Stimulated activated CD8-positive, alpha-beta memory T cell treated with anti-CD3 and anti-CD28 coated beads, Interleukin-15, amount 100 ng/mL, for 4 hours (primary cell): ENCODE data around the gene GRAMD2B.
"Not testable (repeated sequence)": the region's sequence is repeated elsewhere in the genome, so short reads cannot be mapped to it uniquely, and the experiment has no call there.

Experiments
- DNase-seq, 2 donors: peaks; one replicate each; pipeline ENCODE4 v3.0.0-alpha.2; 2020; ENCODE audit warnings: low read depth in 2 of 2

Gene GRAMD2B, protein sequence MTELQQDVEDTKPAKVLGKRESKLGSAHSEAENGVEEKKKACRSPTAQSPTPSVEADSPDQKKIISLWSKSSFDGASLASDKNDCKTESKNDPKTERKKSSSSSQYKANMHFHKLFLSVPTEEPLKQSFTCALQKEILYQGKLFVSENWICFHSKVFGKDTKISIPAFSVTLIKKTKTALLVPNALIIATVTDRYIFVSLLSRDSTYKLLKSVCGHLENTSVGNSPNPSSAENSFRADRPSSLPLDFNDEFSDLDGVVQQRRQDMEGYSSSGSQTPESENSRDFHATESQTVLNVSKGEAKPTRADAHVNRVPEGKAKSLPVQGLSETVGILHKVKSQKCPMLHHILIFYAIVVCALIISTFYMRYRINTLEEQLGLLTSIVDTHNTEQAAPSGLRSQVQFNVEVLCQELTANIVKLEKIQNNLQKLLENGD

DNA sequence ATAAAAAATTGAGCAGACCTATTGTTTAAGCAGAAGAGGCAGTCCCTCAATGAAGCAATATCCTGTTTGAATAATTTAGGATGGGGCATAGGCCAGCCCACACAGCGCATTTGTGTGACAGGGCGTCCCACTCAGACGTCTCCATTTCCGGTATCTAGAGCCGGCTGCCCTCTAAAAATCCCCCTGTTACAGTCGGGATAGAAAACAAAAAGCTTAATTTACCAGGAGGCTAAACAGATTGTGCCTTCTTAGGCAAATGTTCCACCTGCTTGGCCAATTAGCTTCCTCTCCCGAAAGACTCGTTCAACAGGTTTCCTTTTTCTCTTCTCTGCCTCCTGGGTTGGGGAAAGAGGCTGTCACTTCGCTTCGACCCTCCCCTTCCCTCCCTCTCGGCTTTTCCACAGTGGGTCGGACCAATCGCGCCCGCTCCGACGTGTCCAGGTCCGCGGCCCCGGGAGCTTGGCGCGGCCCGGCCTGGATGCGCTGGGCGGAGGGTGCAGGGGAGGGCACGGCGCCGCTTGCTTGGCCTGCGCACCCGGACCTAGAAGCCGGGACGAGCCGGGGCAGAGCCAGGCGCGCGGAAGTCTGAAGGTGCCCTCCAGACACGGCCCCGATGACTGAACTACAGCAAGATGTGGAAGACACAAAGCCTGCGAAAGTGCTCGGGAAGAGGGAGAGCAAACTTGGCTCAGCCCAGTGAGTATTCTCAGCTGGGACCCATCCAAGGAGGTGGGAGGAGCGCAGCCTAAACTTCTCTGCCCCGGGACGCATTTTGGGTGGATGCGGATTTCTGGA is at the start of gene GRAMD2B:
Gene GRAMD2B (plus strand): TSS at position 416 of the 795 bp plus-strand sequence. CDS start 198 bp downstream, at position 614.
- peak; percentile 26 to 48 for DNase-seq

DNA sequence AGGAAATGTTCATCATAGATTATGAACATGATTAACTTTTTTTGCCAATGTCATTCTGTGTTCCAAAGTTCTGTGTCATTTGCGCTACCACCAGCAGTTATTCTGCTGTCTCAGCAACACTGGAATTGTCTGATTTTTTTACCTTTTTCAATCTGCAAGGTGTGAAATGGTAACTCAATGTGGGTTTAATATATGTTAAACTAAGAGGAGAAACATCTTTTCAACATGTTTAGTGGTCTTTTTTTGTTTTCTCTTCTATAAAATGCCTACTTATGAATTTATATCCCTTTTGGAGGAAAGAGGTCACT is 49.1 kb upstream of the GRAMD2B start:
- no peak for DNase-seq

DNA sequence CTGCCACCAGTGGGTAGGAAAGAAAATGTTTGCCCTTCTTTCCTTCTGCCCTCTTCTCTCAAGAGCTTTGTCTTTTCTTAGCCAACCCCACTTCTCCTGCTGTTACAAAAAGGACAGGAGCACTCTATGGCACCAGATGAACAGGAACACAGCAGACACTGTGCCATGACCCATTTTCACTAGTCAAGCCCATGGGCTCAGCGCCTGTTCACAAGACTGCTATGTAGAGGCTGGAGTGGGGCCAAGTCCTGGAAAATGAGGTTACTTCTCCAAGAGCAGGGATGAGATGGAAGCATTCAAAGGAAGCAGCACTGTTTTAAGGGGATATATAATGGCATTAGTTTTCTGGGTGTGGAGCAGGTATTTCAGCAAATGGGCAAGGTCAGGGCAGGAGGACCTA is 46.8 kb upstream of the GRAMD2B start:
- DNase-seq, result no peak

DNA sequence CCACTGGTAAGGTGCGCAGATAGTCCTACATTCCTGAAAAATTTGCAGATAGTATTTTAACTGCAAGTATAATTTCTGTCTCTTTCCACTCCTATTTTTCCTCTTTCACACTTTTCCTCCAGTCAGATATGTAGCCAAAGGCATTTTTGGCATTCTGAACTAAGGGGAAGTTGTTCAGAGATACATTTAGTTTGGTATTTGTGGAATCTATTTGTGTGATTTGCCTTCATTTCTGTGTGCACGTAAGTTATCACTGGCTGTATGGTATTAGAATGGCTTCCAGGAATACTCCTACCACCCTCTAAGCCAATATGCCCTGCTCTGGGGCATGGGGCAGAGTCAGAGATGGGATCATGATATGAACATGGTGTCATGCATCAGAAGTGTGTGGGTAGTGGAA is 45.8 kb upstream of the GRAMD2B start:
- DNase-seq, result no peak

DNA sequence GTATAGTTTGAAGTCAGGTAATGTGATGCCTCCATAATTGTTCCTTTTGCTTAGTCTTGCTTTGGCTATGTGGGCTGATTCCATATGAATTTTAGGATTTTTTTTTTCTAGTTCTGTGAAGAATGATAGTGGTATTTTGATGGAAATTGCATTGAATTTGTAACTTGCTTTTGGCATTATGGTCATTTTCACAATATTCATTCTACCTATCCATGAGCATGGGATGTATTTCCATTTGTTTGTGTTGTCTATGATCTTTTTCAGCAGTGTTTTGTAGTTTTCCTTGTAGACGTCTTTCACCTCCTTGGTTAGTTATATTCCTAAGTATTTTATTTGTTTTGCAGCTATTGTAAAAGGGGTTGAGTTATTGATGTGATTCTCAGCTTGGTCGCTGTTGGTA is 42.9 kb upstream of the GRAMD2B start:
- not testable (repeated sequence) for DNase-seq

DNA sequence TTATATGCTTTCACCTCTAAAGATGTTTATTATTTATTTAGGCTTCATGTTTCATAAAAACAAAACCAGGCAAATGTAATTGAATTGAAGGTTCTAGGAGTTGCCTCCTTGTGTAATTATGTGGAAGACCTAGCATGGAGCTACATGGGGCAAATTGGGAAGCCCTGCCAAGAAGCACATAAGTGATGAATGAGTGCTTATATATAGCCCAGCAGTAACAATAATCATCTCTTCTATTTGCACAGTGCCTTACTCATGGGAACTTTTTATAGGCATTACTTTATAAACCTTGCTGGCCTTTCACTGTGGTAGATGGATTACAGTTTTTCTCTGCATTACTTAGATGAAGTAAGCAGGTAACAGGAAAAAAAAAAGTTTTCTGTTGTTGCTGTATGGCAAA is 40.0 kb upstream of the GRAMD2B start:
- DNase-seq, result no peak

DNA sequence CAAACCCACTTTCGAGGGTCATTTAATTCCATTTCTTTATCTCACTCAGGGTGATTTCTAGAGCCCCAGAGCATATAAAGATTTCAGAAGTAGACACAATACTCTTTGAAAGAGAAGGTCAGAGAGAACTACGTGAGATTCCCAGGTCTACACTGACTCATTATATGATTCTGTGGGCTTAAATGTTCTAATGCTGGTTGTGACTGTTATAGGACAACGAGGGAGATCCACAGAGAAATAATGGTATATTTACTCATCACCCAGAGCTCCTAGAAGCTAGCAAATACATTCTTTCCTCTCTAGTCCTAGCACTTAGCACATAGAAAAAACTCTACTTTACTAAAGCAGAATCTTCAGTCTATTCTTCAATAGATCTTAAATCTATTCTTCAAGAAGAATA is 39.4 kb upstream of the GRAMD2B start:
- DNase-seq, result no peak

DNA sequence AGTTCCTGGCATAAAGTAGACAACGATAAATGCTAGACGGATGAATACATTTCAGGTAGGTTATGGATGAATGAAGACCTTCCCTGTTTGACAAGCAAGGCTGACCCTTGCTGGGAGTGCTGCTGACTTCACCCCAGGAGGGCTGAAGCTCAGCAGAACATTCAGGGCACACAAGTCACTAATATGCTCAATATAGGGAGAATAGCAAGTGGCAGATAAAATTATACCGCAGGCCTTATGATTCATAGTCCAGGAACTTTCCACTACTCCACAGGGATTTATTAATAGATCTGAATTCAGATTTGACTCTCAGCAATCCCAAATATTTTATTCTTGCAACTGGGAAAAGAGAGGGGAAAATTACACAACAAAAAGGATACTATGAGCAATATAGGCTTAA is 38.2 kb upstream of the GRAMD2B start:
- no peak for DNase-seq

DNA sequence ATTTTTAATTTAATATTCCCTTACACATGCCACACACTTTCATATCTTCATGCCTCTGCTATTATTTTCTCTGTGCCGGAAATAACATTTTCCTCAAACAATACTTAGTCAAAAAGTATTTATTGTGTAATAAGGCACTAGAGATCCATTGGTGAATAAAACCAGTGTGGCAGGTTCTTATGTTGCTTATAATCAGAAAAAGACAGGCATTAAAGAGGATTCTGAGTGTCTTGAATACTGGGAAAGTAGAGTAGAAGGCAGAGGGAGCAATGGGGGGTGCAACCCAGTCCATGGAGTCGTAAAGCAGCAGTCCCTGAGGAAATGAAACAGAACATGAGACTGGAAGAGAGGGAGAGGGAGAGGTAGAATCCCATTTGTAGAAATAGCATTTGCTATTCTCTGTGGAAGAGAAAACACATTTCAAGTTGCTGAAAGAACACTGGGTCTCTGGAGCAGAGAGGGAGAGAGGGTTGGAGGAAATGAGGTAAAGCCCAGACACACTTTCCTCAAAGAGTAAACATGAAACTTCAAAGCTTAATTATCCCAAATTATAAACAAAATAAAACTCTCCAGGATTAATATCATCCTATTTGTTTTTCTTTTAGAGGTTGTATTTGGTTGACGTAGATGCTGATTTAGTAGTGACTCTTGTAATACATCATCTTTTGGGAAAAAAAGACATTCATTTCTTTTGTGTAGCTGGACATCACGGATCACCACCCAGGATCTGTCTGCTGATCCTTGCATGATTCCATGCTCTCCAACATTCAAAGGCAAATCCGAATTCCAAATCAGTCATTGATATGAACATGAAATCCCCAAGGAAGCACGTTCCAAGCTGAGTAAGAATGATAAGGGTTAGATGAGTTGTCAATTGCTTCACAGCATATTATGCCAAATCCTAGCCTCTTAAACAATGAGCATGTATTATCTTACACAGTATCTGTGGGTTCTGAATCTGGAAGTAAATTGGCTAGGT is 37.4 kb upstream of the GRAMD2B start:
- no peak for DNase-seq

DNA sequence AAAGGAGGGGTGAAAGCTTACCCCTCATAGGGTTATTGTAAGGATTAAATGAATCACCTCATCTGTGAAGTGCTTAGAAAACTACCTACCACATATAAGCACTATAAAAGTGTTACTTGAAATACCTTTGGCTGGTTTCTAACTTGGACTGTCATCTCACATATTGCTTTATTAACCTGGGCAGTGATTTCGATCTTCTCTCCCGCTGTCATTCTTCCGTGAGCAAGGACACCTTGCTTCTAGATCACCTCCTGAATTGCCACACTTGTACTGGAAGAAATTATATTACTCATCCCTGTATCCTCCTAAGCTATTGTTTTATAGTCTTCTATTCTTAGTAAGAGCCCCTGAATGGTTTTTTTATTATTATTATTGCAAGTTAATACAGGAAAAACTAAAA is 34.0 kb upstream of the GRAMD2B start:
- DNase-seq, result no peak

DNA sequence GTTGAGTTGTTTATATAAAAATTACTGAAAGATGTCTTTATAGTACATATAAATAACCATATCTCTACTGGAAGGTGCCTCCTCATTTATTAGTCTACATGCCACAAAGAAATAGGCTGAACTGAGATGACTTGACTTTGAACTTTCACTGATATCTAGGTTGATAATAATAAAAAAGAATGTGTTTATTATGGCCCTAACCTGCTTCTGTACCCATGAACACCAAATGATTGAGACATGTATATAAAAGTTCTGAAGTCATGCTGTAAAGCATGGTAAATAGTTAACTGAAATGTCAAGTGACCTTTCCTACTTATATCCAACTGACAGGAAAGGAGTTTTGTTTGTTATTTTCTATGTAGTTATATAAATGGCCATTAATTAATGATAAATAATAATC is 33.2 kb upstream of the GRAMD2B start:
- no peak for DNase-seq

DNA sequence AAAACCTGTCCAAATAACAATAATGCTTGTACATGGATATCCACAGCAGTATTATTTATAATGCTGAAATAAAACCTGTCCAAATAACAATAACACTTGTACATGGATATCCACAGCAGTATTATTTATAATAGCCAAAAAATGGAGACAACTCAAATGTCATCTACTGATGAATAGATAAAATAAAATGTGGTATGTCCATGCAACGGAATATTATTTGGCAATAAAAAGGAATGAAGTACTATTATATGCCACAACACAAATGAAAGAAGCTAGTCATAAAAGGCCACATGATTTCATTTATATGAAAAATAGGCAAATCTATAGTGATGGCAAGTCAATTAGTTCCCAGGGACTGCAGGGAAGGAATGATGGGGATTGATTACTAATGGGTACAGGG is 31.8 kb upstream of the GRAMD2B start:
- DNase-seq, result no peak

DNA sequence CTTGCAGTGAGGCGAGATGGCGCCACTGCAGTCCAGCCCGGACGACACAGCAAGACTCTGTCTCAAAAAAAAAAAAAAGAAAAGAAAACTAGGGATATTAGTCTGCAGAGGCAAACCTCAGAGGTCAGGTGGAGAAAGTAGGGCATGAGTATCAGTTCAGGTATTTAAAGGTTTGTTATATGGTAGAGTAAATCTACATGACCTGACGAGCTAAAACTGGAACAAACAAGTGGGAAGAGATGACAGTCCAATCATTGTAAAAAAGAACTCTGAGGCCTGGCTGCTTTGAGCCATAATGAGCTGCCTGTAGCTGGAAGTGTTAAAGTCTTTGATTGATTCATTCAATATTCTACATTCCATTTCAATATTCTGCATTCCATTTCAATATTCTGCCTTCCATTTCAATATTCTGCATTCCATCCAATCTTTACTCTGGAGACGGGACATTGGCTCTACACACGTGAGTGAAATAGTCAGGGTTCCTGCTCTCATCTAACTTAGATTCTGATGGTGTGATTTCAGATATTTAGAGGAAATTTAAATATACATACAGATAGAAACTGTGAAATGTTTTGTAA is 28.9 kb upstream of the GRAMD2B start:
- no peak for DNase-seq

DNA sequence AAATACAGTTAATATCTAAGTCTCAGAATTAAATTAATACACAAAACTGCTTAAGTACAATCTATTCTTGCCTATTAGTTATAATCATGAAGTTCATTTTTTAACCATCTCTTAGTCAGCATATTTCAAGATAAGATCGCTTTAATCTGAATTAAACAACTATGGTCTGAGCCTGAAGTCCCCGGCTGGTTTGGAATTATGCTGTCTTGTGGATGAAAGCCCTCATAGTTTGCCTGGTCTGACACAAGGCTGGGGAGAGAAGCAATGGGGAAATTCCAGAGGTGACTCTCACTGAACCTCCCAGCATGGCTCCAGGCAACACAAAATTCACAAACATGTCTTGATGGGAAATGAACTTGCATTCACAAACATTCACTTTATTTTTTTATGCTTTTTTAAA is 28.0 kb upstream of the GRAMD2B start:
- no peak for DNase-seq

DNA sequence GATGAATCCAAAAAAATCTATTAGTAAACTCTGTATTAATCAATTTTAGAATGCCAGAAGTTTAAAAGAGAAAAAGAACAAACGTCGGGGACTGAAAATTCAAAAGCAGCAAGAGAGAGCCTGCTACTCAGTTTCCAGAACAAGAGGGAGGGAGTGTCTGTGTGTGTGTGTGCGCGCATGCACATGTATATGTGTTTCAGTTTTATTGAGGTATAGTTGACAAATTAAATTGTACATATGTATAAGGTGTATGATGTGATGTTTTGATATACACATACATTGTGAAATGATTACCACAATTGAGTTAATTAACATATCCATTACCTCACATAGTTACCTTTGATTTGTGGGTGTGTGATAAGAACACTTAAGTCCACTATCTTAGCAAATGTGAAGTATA is 27.6 kb upstream of the GRAMD2B start:
- DNase-seq, result no peak

DNA sequence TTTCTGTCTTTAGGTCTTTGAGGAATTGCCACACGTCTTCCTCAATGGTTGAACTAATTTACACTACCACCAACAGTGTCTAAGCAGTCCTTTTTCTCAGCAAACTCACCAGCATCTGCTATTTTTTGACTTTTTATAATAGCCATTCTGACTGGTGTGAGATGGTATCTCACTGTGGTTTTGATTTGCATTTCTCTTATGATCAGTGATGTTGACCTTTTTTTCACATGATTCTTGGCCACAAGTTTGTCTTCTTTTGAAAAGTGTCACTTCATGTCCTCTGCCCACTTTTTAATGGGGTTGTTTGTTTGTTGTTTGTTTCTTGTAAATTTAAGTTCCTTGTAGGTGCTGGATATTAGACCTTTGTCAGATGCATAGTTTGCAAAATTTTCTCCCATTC is 26.5 kb upstream of the GRAMD2B start:
- DNase-seq, result not testable (repeated sequence)

DNA sequence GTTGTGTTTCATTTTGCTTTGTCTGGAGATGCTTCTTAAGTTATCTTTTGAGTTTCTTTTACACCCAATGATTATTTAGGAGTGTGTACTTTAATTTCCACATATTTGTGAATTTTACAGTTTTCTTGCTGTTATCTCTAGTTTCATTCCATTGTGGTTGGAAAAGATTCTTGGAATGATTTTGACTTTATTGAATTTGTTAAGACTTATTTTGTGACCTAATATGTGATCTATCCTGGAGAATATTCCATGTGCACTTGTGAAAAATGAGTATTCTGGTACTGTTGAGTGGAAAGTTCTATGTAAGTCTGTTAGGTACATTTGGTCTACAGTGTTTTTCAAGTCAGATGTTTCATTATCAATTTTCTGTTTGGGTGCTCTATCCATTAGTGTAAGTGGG is 24.4 kb upstream of the GRAMD2B start:
- no peak for DNase-seq

DNA sequence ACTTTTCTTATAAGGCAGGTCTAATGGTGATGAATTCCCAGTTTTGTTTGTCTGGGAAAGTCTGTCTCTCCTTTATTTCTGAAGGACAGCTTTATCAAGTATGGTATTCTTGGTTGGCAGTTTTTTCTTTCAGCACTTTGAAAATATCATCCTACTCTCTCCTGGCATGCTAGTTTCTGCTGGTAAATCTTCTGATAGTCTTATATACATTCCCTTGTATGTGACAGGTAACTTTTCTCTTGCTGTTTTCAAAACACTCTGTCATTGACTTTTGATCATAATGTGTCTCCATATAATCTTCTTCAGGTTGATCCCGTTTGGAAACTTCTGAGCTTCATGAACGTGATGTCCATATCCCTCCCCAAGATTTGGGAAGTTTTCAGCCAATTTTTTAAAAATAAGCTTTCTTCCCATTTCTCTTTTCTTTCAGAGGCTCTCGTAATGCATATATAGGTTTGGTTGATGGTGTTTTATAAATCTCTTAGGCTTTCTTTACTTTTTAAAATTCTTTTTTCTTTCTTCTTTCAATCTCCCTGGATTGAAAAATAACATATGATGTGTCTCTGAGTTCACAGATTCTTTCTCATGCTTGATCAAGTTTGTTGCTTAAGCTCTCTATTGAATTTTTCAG is 22.5 kb upstream of the GRAMD2B start:
- no peak for DNase-seq

DNA sequence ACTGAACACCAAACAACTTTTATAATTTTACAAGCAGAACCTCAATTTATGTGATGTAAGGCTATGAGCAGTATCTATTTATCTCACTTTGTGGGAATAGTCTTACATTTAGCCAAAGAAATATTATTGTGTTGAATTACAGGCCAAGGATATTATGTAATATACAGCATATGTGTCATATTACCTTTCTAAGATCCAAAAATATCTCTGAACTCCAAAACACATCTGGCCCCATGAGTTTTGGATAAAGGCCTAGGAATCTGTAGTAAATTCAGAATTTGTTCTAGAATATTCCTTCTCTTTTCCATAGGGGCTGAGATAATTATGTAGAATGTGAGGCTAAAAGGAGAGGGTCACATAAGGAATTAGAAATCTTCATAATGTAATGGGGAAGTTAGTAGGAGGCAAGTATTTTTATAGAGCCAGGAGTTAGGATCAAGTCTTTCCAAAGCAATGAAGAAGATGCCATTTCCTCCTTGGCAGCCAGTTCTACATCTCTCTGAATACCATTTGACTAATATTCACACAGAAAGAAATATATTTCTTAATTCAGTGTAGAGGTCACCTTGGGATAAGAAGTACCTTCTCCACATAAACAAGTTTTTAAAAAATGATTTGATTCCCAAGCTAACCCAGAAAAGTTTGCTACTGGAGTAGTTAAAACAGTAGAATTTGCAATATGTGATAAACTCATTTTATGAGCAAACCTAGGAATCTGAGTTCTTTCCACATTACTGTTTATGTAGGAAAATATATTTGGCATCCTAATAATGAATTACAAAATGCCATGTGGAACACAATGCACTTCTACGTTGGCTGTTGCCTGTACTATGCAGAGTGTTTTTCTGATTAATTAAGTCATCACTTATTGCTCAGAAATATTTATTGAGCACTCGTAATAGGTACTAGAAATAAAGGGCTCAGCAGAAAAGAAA is 20.3 kb upstream of the GRAMD2B start:
- no peak for DNase-seq

DNA sequence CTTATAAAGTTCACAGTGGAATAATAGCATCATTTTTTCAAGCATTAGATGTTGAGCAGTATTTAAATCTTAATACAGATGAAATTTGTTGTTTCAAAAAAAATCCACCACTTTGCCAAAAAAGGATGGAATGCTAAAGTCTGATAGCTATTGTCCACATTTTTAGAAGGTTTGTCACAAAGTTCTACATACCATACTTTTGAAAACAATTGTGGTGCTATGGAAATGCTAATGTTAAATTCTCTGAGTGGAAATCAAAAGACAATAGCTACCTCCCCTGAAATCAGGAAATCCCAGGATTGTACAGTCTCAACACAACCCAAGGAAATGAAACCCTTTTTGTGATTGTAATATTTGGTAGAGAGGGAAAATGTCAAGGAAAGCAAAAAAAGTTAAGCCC is 19.3 kb upstream of the GRAMD2B start:
- DNase-seq, result no peak
